ACHN (cell line): Measurements from ENCODE around the gene TXNDC5.

Experiments used
- DNase-seq: peaks from one replicate; pipeline ENCODE4 v3.0.0-alpha.2; 2015
- in situ Hi-C: cut with HindIII; loops from 2 replicates; pipeline ENCODE4 v1.10.0; 2017; ENCODE audit warnings: low sequenced_read_pairs, low pct_ligation_motif_present, low pct_unique_long_range_greater_than_20kb

Gene TXNDC5

GRCh38 chr6:7910654-7911344, at the start of gene TXNDC5:
Gene TXNDC5, minus strand, starts transcription at chr6:7910788. Its CDS starts 12 bp downstream, at chr6:7910776.
- DNase-seq: peak; percentile 71
- in situ Hi-C loops: no loop called here

GRCh38 chr6:7960141-7960540, 49.6 kb upstream of the TXNDC5 start:
- DNase-seq: no peak
- in situ Hi-C loops: no loop called here

GRCh38 chr6:7959453-7959852, 48.9 kb upstream of the TXNDC5 start:
- in situ Hi-C loops: no loop called here
- DNase-seq: no peak

GRCh38 chr6:7958464-7958863, 47.9 kb upstream of the TXNDC5 start:
- in situ Hi-C loops: no loop called here
- DNase-seq: no peak

GRCh38 chr6:7956257-7956656, 45.7 kb upstream of the TXNDC5 start:
- in situ Hi-C loops: no loop called here
- DNase-seq: no peak

- in situ Hi-C loops: no loop called here
- no peak for DNase-seq
These were observed 44.1 kb upstream of the TXNDC5 start for GRCh38 chr6:7954477-7955200.

GRCh38 chr6:7953753-7954152, 43.2 kb upstream of the TXNDC5 start:
- no peak for DNase-seq
- in situ Hi-C loops: no loop called here

- in situ Hi-C loops: no loop called here
- no peak for DNase-seq
These were observed 29.3 kb upstream of the TXNDC5 start for GRCh38 chr6:7939864-7940228.

GRCh38 chr6:7939184-7939863, 28.7 kb upstream of the TXNDC5 start:
- in situ Hi-C loops: no loop called here
- DNase-seq: no peak

GRCh38 chr6:7938562-7939183, 28.1 kb upstream of the TXNDC5 start:
- no peak for DNase-seq
- in situ Hi-C loops: no loop called here

- no peak for DNase-seq
- in situ Hi-C loops: no loop called here
These were observed 23.2 kb upstream of the TXNDC5 start for GRCh38 chr6:7933794-7934193.

- in situ Hi-C loops: no loop called here
- no peak for DNase-seq
These were observed 22.0 kb upstream of the TXNDC5 start for GRCh38 chr6:7932625-7933024.

GRCh38 chr6:7924867-7925266, 14.3 kb upstream of the TXNDC5 start:
- in situ Hi-C loops: no loop called here
- DNase-seq: no peak

GRCh38 chr6:7922596-7922995, 12.0 kb upstream of the TXNDC5 start:
- DNase-seq: no peak
- in situ Hi-C loops: no loop called here

- no peak for DNase-seq
- in situ Hi-C loops: no loop called here
These were observed 11.1 kb upstream of the TXNDC5 start for GRCh38 chr6:7921632-7922092.

GRCh38 chr6:7921046-7921445, 10.5 kb upstream of the TXNDC5 start:
- in situ Hi-C loops: no loop called here
- no peak for DNase-seq

- DNase-seq: no peak
- in situ Hi-C loops: no loop called here
These were observed 9.8 kb upstream of the TXNDC5 start for GRCh38 chr6:7920425-7920824.

GRCh38 chr6:7919871-7920270, 9.3 kb upstream of the TXNDC5 start:
- in situ Hi-C loops: no loop called here

GRCh38 chr6:7918403-7918802, 7.8 kb upstream of the TXNDC5 start:
- no peak for DNase-seq
- in situ Hi-C loops: no loop called here

More at GRCh38 chr6:7919871-7920270, 9.3 kb upstream of the TXNDC5 start:
- no peak for DNase-seq
